NK-92 treated with Interleukin-12 subunit alpha and Interleukin-12 subunit beta, amount 100 ng/mL, for 24 hours (cell line): ENCODE data around the gene CAMTA1.
"Not testable (repeated sequence)": the region's sequence is repeated elsewhere in the genome, so short reads cannot be mapped to it uniquely, and the experiment has no call there.

ENCODE experiments used
- DNase-seq: peaks from one replicate; lab custom pipeline; 2025; lab: John Stamatoyannopoulos, UW

The CAMTA1 gene

DNA sequence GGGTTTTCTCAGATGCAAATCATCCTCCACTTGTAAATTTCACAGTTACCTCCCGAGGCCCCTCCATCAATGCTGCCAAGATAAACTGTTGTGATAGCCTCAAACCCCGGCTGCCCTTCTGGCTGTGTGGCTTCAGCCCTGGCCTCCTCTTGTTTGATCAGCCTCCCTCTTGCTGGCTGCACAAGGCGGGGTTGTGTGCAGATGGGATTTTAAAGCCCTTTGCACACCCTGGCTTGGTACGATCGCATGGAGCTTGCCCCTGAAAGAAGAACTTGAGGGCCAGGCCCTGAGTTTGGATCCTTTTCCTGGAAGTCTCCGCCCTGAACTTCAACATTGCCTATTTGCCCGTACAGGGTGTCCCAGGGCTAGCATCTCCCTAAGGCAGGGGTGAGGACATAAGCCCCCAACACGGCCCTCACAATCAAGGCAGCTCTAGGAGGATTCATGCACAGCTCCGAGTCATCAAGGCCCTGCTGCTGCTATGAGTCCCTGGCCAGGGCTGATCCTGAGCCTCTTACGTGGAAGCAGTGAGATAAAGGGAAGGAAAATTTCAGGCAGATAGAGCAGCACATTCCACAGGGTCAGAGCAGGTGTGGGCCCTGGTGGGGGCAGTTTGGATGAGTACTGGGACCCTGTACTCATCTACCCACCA is 804.6 kb downstream of the CAMTA1 start:
- no peak for DNase-seq

DNA sequence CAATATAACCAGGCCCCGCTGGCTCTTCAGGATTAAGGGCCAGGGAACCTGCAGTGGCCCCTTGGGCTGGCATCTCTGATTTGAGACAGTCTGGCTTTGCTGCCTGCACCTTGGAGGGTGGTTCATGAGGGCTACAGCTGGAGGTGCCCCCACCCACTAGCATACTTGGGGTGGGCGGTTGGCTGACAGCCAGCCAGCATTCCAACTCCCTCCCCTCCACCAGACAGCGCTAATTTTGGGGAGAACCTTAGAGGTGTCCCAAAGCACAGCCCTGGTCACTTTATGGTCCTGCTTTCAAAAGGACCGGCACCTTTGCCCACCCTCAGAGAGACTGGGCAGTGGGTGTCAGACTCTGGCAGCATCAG is 805.2 kb downstream of the CAMTA1 start:
- DNase-seq = no peak

DNA sequence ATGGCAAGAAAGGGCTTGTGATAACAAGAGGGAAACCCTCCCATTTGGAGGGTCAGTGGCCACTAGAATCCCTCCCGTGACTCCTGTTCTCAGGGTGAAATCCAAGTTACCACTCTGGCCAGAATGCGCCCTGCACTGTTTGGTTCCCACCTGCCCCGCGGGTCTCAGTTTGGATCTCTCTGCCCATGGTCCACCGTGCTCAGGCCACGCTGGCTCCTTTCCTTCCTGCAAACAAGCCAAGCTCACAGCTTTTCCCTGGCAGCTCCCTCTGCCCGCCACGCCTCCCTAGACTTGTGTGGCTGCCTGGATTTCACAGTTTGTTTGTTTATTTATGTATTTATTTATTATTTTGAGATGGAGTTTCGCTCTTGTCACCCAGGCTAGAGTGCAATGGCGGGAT is 806.3 kb downstream of the CAMTA1 start:
- DNase-seq = no peak

DNA sequence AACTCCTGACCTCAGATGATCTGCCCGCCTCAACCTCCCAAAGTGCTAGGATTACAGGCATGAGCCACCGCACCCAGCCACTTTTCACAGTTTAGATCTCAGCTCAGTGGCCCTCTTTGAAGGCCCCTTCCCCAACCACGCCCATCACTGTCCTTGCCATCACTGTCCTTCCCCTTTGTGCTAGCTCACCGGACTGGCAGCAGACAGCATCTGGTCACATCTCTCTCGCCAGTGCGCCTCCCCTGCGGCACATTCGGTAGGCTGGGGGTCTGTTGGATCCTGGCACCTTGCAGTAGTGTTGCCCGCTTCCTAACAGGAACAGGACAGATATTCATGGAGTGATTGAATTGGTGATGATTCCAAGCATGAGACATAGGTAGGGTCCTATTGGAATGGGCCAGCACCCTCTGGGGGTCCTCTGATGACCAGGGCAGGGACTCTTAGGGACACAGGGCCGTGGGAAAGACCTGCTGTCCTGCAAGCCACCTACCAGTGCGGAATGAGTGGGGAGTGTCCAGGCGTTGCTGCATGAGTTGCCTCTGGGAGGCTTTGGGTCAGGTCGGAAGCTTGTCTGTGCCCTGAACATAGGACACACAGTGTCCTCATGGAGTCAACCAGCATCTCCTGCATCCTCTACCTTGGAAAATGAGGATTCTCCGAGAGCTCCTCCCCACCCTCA is 807.0 kb downstream of the CAMTA1 start:
- DNase-seq = no peak

DNA sequence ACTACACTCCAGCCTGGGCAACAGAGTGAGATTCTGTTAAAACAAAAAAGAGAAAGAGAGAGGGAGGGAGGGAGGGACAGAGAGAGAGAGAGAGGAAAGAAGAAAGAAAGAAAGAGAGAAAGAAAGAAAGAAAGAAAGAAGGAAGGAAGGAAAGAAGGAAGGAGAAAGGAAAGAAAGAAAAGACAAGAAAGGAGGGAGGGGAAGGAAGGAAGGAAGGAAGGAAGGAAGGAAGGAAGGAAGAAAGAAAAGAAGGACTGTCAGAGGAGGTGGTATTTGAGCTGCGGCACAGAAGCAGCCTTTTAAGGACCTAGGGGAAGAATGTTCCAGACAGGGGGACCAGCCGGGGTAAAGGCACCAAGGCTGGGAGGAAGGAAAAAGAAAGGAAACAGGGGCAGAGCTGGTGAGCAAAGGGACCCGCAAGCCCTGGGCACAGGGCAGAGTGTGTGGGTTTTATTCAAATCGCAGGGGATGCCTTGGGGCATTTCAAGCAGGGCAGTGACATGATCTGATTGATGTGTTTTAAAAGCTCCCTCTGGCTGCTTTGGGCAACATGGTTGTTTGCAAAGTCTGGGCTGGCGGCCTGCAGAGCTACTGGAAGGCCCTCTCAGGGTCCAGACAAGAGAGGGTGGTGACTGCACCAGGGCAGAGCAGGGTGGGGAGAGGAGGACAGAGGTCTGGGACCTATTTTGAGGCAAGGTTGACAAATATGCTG is 808.9 kb downstream of the CAMTA1 start:
- DNase-seq = no peak

DNA sequence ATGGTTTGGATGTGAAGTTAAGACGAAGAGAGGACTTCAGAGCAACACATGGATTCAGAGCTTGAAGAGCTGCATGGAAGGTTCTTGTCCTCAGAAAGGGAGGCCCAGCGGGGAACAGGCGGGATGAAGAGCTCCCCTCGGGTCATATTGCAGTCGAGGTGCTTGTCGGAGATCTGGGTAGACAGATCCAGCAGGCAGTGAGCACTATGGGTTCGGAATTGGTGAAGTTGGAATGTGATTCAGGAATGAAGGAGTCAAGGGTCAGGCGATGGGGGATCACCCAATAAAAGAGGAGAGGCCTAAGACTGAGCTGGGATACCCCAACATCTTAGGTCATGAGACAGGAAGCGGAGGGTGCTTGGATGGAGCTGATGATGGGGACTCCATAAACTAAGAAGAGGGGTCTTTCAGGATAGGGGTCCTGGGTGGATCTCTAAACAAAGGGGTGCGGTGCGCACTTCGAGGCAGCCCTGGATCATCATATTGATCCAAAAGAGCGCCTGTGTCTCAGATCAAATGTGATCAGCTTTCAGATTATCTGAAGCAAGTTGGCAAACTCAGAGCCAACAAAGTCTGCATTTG is 809.6 kb downstream of the CAMTA1 start:
- no peak for DNase-seq

DNA sequence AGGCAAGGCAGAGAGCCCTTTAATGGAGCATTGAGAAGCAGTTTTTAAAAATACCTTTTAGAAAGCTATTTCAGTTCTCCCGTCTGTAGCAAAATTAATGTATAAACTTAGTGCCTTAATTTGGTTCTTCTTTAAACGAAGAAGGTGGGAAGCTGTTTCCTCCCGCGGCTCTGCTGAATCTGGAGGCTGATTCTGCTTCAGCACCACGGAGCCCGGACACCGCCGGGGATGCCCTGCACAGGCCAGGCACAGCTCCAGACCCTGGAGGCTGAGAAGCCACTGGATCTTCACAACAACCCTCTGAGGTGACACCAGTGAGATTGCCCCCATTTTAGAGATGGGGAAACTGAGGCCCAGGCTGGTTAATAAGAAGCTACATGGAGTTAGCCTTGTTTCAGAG is 810.1 kb downstream of the CAMTA1 start:
- no peak for DNase-seq

DNA sequence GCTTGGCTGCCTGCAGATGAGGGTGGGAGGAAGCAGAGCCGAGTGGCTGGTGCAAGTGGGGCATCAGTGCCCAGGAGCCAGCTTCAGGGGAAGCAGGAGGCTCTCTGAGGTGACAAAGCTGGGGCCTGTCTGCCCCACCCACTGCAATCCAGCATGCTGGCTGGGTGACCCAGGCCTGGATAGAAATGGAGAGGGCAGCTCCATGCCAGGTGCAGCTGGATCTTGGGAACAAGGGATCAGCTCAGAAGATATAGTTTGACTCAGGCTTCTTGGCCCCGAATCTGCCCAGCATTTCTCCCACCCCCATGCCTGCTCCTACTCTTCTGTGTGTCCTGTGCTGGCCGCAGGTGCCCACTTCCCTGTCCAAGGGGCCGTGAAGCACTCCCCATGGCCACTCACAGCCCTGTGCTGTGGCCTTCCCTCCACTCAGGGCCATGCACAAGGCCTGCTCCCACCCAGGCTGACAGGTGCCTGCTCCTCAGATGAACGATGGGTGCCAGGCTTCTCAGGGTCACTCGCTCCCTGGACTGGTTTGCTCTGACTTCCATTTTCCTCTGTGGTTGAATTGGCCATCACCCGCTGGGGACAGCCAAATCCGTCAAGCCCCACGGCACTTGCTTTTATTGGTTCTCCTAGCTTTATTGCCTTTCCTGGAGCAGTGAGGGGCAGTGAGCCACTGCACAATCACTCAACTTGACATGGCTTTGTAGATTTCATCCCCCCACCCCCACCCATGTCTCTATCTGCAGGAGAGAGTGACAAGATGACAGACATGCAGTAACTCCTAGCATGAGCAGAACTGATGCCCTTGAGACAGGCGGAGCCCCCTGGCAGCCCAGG is 811.1 kb downstream of the CAMTA1 start:
- DNase-seq = no peak

DNA sequence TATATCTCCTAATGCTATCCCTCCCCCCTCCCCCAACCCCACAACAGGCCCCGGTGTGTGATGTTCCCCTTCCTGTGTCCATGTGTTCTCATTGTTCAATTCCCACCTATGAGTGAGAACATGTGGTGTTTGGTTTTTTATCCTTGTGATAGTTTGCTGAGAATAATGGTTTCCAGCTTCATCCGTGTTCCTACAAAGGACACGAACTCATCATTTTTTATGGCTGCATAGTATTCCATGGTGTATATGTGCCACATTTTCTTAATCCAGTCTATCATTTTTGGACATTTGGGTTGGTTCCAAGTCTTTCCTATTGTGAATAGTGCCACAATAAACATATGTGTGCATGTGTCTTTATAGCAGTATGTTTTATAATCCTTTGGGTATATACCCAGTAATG is 812.8 kb downstream of the CAMTA1 start:
- not testable (repeated sequence) for DNase-seq

DNA sequence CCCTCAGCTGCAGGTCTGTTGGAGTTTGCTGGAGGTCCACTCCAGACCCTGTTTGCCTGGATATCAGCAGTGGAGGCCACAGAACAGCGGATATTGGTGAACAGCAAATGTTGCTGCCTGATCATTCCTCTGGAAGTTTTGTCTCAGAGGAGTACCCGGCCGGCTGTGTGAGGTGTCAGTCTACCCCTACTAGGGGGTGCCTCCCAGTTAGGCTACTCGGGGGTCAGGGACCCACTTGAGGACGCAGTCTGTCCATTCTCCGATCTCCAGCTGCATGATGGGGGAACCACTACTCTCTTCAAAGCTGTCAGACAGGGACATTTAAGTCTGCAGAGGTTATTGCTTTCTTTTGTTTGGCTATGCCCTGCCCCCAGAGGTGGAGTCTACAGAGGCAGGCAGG is 819.7 kb downstream of the CAMTA1 start:
- DNase-seq = not testable (repeated sequence)

DNA sequence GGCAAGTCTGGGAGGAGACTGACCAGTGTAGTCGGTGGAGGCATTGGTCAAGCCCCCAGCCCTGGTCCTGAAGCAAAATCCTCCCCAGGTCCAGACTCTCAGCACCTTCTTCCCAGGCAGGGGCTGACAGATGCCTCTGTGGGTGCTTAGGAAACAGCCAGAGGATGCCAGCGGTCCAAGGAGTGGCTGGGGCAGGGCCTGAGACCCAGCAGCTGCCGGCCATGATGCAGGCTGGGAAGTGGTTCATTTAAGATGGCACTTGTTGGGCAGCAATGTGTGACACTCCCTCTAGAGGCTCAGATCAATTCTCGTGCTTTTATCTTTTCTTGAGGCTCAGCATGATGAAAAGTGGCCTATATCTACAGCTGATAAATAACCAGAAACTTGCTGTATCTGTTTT is 820.8 kb downstream of the CAMTA1 start:
- no peak for DNase-seq

DNA sequence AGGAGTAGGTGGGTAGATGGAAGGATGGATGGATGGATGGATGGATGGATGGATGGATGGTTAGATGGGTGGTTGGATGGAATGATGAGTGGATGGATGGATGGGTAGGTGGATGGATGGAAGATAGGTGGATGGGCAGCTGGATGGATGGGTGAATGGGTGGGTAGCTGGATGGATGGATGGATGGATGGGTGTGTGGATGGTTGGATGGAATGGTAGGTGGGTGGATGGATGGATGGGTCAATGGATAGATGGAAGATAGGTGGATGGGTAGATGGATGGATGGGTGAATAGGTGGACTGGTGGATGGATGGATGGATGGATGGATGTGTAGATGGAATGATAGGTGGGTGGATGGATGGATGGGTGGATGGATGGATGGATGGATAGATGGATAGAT is 821.8 kb downstream of the CAMTA1 start:
- DNase-seq = no peak

DNA sequence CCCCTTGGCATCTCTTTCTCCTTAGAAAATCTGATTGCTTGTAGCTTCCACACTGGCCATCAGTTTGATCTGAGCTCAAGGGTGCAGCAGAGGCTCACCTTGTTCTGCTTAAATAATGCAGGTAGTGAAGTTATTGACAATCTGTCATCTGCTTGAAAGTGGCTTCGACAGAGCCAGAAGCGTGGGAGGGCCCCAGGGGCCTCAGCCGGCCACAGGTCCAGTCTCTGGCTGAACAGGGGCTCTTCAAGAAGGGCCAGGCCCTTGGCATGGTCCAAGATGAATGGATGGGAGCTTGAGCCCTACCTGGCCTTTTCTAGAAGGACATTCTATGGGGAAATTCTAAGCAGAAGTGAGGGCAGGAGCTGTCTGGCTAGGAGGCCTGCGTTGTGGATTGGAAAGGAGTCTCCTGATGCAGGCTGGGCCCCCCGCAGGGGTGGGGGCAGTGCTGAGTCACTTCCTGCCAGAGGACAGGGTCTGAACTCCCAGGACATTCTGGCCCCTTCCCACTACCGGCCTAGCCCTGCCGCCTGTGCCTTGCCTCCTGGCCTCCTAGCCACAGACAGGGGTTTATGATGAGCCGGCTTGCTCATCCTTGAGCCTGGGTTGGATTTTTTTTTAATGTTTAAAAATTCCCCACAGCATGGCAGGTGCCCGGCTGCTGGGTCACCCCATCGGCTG is 823.5 kb downstream of the CAMTA1 start:
- no peak for DNase-seq

DNA sequence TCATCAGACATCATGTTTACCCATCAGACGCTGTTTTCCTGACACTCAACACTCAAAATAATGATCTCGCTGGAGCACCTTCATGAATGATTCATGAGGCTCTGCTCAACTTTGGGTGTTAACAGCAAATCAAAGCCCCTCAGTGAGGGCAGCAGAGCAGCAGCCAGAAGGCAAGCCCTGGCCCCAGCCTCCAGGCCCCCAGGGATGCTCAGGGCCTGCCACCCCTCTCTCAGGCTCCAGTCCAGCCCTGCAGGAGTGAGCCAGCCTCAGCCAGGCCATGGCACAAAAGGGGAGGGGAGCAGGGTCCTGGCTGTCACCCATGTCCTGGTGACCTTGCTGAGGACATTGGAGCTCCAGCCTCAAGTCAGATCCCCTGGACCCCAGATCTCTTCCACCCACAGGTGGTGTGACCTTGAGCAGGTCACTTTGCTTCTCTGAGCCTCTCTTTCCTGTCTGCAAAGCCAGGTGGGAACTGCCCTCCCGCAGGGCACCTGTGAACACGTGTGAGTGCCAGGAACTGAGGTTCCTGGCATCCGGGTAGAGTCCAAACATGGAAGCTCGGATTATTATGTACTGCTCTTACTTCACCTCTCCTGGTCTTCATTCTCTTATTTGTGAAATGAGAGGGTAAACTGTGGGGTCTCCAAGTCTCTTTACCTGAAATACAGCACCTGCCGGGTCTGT is 824.2 kb downstream of the CAMTA1 start:
- DNase-seq = no peak

DNA sequence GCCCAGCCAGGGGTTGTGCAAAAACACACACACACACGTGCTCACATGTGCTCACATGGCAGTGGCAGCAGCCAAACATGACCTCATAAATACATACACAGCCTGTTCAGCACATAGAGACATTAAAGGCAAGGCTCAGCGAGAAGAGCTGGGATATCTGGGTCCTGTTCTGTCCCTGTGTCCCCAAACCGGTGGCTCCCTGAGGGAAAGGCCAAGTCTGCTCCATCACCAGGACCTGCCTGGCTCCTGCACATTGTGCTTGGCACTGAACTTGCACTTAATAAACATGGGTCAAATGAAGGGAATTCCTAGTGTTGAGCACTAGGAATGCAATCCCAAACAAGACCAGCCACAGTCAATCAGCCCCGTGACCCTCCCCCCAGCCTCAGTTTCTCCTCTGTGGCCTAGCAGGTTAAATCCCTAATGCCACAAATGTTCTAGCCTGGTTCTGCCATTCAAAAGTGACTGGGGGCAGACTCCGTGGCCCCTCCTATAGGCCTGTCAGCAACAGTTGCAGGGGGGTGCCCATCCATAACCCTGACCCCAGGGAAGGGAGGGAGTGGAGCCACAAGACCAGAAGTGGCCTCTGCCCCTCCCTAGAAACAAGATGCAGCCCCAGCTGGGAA is 825.0 kb downstream of the CAMTA1 start:
- no peak for DNase-seq

DNA sequence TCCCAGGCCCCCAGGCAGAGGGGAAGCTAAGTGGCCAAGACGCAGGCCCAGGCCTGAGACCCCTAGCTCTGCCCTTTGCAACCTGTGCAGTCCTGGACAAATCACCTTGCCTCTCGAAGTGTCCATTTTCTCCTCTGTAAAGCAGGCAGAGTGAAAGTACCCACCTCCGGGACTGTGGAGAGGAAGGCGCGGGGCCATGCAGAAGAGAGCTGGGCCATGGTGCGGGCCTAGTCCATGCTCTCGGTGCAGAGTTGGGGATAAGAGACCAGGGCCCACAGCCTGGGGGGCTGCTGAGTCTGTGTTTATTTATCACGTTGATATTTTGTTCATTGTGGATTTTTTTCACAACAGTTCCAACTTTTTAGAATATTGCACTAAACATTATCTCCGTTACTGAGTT is 825.7 kb downstream of the CAMTA1 start:
- no peak for DNase-seq

DNA sequence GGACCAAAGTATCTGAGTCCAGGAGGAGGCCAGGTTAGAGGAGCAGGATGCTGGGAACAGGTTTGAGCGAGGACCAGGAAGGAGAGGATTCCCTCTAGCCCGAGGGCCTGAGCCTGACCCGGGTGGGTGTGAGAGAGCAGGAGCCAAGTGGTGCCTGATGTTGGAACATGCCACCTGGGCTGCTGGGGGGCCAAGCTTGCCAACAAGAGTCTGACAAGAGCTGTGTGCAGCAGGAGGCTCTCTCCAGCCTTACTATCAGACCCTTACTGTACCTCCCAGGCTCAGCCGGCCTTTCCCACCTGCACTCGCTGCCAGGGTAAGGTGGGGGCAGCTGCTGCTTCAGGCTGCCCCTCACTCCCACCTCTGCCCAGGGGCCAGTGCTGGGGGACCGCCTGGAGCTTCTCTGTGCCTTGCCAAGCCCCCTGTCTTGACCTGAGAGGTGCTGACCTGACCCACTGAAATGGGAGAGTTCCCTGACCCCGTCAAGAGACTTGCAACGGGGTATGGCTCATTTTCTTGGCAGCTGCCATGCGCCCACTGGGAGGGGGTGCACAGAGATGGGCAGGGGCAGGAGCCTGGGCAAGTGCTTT is 826.3 kb downstream of the CAMTA1 start:
- no peak for DNase-seq

DNA sequence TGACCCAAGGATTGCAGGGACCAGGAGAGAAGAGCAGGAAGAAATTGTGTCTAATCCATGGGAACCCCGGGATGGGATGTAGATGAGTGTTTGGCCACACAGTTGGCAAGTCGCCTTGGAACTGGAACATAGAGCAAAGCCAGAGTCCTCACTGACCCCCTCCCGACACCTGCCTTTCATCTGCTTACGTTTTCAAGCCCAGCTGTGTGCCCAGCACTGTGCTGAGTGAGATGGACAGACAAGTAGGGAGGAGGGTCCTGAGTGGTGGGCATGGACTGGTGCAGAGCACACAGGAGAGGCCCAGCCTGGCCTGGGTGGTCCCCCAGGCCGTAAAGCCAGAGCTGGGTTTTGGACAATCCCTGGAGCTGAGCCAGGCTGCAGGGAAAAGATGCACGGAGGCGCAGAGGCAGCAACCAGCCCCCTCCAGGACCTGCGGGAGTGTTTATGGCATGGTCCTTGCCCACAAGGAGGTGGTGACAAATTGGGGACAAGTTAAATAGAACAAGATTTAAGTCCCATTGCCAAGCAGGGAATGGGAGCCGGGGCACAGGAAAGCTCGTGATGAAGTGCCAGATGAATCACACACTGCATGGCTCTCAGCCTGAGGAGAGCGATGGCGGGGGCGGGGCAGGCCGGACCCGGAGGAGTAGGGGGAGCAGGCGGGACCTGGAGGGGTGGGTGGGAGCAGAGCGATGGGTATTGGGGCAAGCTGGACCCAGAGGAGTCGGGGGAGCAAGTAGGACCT is 828.0 kb downstream of the CAMTA1 start:
- no peak for DNase-seq

DNA sequence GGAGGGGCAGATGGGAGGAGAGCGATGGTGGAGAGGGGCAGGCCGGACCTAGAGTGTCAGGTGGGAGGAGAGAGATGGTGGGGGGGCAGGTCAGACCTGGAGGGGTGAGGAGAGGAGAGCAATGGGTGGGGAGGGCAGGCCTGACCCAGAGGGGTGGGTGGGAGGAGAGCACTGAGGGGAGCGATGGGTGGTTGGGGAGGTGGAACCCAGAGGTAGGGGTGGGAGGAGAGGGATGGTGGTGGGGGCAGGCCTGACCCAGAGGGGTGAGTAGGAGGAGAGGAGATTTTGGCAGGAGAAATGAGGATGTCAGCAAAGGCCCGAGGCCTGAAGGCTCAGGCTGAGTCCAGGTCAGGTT is 828.6 kb downstream of the CAMTA1 start:
- DNase-seq = no peak
